ENCODE measurements around the gene HMX1.

HMX1 gene

DNA sequence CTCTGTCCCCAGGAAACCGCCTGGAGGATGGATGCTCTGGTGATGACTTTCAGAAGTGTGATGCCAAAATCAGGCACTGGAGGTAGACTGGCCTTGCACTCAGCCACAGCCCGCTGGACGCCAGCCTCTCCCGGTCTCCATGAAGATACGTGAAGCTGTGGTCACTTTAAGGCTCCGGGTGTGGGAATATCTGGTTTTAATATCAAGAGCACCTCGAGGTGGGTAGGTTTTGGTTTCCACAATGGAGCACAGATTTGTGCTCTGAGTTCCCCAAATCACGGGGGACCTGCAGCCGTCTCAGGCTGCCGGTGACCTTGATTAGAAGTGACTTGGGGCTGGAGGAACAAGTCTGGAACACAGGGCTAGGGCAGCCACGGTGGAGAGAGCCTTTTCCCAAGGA lies 6.8 kb upstream of the HMX1 start:
- TF ChIP-seq, protein P1, sequence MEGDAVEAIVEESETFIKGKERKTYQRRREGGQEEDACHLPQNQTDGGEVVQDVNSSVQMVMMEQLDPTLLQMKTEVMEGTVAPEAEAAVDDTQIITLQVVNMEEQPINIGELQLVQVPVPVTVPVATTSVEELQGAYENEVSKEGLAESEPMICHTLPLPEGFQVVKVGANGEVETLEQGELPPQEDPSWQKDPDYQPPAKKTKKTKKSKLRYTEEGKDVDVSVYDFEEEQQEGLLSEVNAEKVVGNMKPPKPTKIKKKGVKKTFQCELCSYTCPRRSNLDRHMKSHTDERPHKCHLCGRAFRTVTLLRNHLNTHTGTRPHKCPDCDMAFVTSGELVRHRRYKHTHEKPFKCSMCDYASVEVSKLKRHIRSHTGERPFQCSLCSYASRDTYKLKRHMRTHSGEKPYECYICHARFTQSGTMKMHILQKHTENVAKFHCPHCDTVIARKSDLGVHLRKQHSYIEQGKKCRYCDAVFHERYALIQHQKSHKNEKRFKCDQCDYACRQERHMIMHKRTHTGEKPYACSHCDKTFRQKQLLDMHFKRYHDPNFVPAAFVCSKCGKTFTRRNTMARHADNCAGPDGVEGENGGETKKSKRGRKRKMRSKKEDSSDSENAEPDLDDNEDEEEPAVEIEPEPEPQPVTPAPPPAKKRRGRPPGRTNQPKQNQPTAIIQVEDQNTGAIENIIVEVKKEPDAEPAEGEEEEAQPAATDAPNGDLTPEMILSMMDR (IDR thresholded peaks at IDR 0.05) = no peak
- no peak for TF ChIP-seq ZFX (IDR thresholded peaks at IDR 0.05; ENCODE audit: borderline replicate concordance)
- H3K27ac ChIP-seq = no peak overlapping the region

DNA sequence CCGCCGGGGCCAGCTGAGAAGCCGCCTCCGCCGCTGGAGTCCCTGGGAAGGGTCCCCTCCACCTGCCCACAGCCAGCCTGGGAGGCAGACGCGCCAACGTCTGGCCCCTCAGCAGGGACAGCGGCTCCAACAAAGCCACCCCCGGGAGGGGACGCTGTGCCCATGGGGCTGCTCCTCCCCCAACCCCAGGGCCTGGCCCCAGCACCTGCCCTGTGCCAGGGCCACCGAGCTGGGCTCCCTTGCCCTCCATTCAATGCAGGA lies 6.1 kb upstream of the HMX1 start:
- TF ChIP-seq, protein P1 (IDR thresholded peaks at IDR 0.05) = no peak
- no peak for TF ChIP-seq ZFX (IDR thresholded peaks at IDR 0.05; ENCODE audit: borderline replicate concordance)
- H3K27ac ChIP-seq = no peak overlapping the region

DNA sequence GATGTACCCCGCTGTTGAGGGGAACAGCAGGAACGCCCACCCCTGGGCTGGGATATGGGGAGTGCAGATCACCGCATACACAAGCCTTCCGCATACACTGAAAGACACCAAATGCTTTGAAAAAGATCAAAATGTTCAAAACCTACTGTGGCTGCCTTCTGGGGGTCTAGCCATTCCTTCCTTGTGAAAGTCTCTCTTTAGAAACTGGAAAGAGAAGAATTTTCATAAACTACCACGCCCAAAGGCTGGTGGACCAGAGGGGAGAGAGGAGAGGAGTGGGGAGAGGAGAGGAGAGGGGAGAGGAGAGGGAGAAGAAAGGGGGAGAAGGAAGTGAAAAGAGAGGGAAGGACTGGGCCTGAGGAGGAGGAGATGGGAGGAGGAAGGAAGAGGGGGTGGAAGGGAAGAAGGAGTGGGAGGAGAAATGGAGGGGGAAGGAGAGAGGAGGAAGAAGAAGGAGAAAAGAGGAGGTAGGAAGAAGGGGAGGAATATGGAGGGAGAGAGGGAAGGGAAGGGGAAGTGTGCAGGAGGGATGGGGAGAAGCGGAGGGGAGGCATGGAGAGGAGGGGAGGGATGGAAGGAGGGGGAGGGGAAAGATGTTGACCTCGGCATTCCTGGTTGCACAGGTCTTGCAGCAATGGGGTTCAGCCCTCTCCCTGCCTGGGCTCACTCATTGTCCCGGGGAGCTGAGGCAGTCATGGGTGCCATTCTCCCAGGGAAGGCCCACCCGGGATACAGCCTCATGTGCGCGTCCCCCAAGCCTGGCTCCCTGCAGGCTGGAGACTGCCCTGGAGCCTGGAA lies 5.5 kb upstream of the HMX1 start:
- no peak for TF ChIP-seq ZFX (IDR thresholded peaks at IDR 0.05; ENCODE audit: borderline replicate concordance)
- TF ChIP-seq, protein P1 (IDR thresholded peaks at IDR 0.05) = no peak
- H3K27ac ChIP-seq = no peak overlapping the region

DNA sequence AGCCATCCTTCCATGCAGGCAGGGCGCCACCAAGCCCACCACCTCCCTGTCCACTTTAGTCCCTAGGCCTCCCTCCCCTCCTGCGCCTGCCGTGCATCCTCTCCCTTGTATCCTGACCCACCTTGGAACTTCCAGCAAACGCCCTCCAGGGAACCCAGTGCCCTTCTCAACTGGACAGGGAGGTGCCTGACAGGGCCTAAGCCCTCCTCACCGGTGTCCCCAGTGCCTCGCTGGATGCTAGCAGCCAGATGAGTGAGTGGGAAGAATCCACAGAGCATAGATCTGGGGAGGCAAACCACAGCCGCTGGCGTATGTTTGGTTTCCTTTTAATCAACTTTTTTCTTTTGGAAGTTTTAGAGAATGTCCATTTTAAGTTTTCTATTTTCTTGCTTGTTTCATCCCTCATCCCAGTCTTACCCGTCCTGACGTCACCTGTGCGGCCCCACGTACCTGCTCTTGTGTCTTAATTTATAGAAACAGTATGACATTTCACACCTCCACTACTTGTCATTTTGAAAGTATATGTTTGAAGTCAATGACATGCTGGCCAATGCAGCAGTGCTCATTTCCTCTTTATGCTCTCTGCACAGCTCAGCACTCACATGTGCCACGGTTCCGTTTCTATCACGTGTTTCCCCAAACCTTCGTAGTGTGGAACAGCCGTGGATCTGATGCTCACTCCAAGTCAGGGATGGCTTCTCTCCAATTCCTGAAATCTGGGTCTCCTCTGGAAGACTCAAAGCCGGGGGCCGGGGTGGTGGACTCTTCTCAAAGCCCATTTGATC lies 3.4 kb upstream of the HMX1 start:
- TF ChIP-seq ZFX (IDR thresholded peaks at IDR 0.05; ENCODE audit: borderline replicate concordance) = no peak
- H3K27ac ChIP-seq = no peak overlapping the region

DNA sequence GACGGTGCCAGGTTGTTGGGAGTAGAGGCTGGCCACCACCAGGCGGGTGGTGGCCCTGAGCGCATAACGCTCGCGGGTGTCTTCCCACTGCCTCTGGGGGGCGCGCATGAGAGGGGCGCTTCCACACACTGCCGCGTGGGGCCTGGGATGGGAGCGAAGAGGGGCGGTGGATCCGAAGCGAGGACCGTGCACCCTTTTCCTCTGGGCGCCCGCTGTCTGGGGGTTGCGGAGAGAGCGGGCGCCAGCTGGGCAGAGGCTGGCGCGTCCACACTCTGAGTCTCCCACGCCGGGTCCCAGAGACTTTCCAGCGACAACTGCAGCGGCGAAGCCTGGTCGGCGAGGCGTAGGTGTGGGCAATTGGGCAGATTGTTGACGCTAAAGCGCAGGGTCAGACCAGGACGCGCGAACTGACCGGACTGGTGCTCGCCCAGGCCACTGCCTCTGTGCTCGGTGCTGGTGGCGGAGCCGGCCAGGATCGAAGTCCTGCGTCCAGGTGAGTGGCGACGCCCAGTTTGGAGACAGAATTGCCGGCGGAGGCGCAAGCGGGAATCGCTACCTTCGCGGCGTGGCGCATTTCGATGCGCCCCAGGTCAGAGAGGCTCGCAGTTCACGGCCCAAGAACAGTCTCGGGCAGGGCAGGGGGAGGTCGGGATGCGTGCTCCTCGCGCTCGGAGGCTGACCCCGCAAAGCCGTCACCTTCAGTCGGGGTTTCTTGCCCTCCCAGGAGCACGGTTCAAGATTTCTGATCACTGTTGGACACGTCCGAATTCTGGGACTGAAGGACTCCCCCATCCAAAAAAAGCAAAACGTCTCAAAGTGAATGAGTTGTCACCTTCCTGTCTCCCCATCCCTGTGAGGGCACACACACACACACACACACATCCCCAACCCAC lies 2.6 kb upstream of the HMX1 start:
- H3K27ac ChIP-seq = no peak overlapping the region
- TF ChIP-seq ZFX (IDR thresholded peaks at IDR 0.05; ENCODE audit: borderline replicate concordance) = no peak
- TF ChIP-seq, protein P1 (IDR thresholded peaks at IDR 0.05) = 0 out of 2 replicates have a peak, but pooled peaks have one; percentile 8

DNA sequence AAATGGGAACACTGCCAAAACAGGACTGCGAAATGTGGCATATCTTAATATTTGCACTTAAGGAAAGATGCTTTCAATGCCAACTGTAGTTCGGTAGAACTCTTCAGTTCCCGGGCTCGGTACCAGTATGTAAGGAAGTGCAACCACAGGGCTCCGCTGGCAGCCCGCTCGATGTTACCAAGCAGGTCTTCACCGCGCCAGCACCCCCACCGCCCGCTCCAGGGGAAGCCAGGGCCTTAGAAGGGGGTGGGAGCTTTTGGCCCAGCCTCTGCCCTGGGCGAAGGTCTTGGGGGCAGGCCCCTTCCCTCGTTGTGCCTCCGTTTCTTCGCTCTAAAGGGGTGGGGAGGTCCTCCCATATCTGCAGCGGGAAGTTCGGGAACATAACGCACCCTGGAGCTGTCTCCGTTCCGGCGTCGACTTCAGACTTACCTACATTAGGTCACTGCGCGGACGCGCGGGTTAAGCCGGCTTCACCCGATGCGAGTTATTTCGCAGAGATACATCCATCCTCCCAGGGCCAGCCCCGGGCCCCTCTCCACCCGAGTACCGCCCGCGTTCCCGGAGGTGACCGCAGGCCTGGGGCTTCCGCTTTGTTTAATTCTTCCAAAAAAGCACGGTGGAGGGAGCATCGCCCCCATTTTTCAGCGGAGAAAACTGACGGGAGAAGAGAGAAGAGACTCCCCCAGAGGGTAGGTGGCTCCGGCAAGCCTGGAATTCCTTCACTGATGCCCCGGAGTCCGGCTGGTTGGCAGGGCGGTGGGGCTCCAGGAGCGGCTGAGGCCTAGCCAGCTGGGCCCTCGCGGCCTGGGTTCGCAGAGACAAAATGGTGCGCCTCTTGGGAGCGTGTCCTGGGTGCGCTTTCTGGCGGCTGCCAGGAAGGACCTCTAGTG lies 1.0 kb upstream of the HMX1 start:
- TF ChIP-seq, protein P1 (IDR thresholded peaks at IDR 0.05) = no peak
- no peak for TF ChIP-seq ZFX (IDR thresholded peaks at IDR 0.05; ENCODE audit: borderline replicate concordance)
- H3K27ac ChIP-seq = no peak overlapping the region

Measured in 22Rv1 (cell line).